A549 treated with DMSO at 1 μM for 4 hours (cell line): Measurements from ENCODE around the gene MUL1. TPM values are rescaled to one million over a fixed set of nuclear protein-coding genes. Genes with fewer than 3 reads are reported as not detected.

ENCODE experiments used
- total RNA-seq: library from RNA; stranded (reverse); fragments of 200-300 nt; extraction: Qiagen RNA extraction; gene quantifications from 5 replicates; pipeline ENCODE4 v1.2.3, GENCODE V29; 2022; ENCODE audit warnings: low read depth

The MUL1 gene
- 38.6 to 42.7 TPM (median 41.0 TPM) in 5 replicates for total RNA-seq

GRCh38 chr1:20507564-20508410 lies at the start of gene MUL1:
Gene MUL1, minus strand, starts transcription at chr1:20508151. Its CDS starts 127 bp downstream, at chr1:20508024.

GRCh38 chr1:20551945-20552727 lies 44.2 kb upstream of the MUL1 start, which contains the start of gene FAM43B:
Gene FAM43B, plus strand, starts transcription at chr1:20552573. Its CDS starts 401 bp downstream, at chr1:20552974.

GRCh38 chr1:20485527-20486456 lies 22.2 kb downstream of the MUL1 start, which contains the start of gene CAMK2N1:
Gene CAMK2N1, minus strand, starts transcription at chr1:20486210. Its CDS starts 831 bp downstream, at chr1:20485379.

Other genes with a start within 250 kb of the MUL1 start
- gene VWA5B1, start 217.3 kb downstream of the MUL1 start, total RNA-seq: not detected in 5 replicates
- 33.9 to 47.9 TPM (median 40.8 TPM) in 5 replicates for gene CAMK2N1, start 21.9 kb downstream of the MUL1 start, total RNA-seq
- 4.1 to 6.3 TPM (median 5.3 TPM) in 5 replicates for gene FAM43B, start 44.4 kb upstream of the MUL1 start, total RNA-seq
- 30.3 to 41.5 TPM (median 34.5 TPM) in 5 replicates for gene CDA, start 80.9 kb upstream of the MUL1 start, total RNA-seq
- gene PINK1, start 125.3 kb upstream of the MUL1 start, total RNA-seq: 30.1 to 42.2 TPM (median 38.5 TPM) in 5 replicates
- 193 to 207 TPM (median 202 TPM) in 5 replicates for gene DDOST, start 153.2 kb upstream of the MUL1 start, total RNA-seq
- gene KIF17, start 209.9 kb upstream of the MUL1 start, total RNA-seq: 0.99 to 1.4 TPM (median 1.3 TPM) in 5 replicates
- gene SH2D5, start 224.6 kb upstream of the MUL1 start, total RNA-seq: 13.7 to 19.2 TPM (median 16.5 TPM) in 5 replicates